ENCODE data around the gene NR1H3.

- TF ChIP-seq, protein P1, sequence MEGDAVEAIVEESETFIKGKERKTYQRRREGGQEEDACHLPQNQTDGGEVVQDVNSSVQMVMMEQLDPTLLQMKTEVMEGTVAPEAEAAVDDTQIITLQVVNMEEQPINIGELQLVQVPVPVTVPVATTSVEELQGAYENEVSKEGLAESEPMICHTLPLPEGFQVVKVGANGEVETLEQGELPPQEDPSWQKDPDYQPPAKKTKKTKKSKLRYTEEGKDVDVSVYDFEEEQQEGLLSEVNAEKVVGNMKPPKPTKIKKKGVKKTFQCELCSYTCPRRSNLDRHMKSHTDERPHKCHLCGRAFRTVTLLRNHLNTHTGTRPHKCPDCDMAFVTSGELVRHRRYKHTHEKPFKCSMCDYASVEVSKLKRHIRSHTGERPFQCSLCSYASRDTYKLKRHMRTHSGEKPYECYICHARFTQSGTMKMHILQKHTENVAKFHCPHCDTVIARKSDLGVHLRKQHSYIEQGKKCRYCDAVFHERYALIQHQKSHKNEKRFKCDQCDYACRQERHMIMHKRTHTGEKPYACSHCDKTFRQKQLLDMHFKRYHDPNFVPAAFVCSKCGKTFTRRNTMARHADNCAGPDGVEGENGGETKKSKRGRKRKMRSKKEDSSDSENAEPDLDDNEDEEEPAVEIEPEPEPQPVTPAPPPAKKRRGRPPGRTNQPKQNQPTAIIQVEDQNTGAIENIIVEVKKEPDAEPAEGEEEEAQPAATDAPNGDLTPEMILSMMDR (conservative IDR thresholded peaks at IDR 0.05; ENCODE audit: low read length) = no peak
- no peak for TF ChIP-seq EZH2phosphoT487 (IDR thresholded peaks at IDR 0.05; ENCODE audit: borderline replicate concordance, low read depth, low read length)
Measured at GRCh38 chr11:47253660-47254059, 4.1 kb upstream of the NR1H3 start.

All from OCI-LY7 (cell line).